Vagina (tissue), 2 donors: ENCODE measurements around the gene CD86. TPM values are rescaled to one million over a fixed set of nuclear protein-coding genes. Genes with fewer than 3 reads are reported as not detected.

Source experiments
- DNase-seq, 2 donors: peaks; one replicate each; pipeline ENCODE4 v3.0.0-alpha.2; 2017; ENCODE audit errors: extremely low spot score in 2 of 2
- H3K27ac ChIP-seq: fragments of 200-600 bp; sonication (generic); one replicate; pipeline ENCODE4 v1.5.1; 2019
- H3K27me3 ChIP-seq: fragments of 200-600 bp; sonication (generic); one replicate; pipeline ENCODE4 v1.5.1; 2019
- H3K36me3 ChIP-seq, 2 donors: fragments of 200-600 bp; sonication (generic); one replicate each; pipeline ENCODE4 v1.5.1; 2017 to 2019
- H3K4me1 ChIP-seq: fragments of 200-600 bp; sonication (generic); one replicate; pipeline ENCODE4 v1.5.1; 2019
- H3K4me3 ChIP-seq, 2 donors: fragments of 200-600 bp; sonication (generic); 1 replicate in 1 of 2; 2 replicates in 1 of 2; pipeline ENCODE4 v1.5.1; 2016 to 2019
- H3K9me3 ChIP-seq: fragments of 200-600 bp; sonication (generic); one replicate; pipeline ENCODE4 v1.5.1; 2019
- POLR2A ChIP-seq, 2 donors: fragments of 450-650 bp; IDR thresholded peaks; one replicate each; pipeline ENCODE4 v1.6.1; 2017; ENCODE audit warnings: antibody characterized with exemption in 2 of 2, mild to moderate bottlenecking in 2 of 2, moderate library complexity in 2 of 2
- POLR2AphosphoS5 ChIP-seq, 2 donors: sonication (generic); formaldehyde crosslinking; IDR thresholded peaks; one replicate each; pipeline ENCODE4 v1.9.0; 2017; ENCODE audit warnings: antibody characterized with exemption in 2 of 2, mild to moderate bottlenecking in 2 of 2, low read depth in 1 of 2; ENCODE audit not compliant: insufficient read depth in 1 of 2
- intact Hi-C: fragments of 100-400 bp; cut with DNase I; formaldehyde crosslinking; loops from one replicate; pipeline ENCODE4 v1.15.1; 2023
- total RNA-seq: library from RNA; depleted of rRNA; stranded (reverse); fragments of >200 nt; gene quantifications from one replicate; pipeline ENCODE4 v1.2.3, GENCODE V29; 2016
- TF ChIP-seq, protein P1 (sequence below), 3 experiments: fragments of 450-650 bp in 2 of 3; fragments of 200-600 bp in 1 of 3; sonication (generic) in 1 of 3; IDR thresholded peaks; one replicate each; pipeline ENCODE4 v1.5.1; 2017 to 2019; ENCODE audit warnings: antibody characterized with exemption in 3 of 3, mild to moderate bottlenecking in 2 of 3, moderate library complexity in 2 of 3

CD86 gene
- total RNA-seq, 1 donor from 2014 or later: 0.98 TPM

DNA sequence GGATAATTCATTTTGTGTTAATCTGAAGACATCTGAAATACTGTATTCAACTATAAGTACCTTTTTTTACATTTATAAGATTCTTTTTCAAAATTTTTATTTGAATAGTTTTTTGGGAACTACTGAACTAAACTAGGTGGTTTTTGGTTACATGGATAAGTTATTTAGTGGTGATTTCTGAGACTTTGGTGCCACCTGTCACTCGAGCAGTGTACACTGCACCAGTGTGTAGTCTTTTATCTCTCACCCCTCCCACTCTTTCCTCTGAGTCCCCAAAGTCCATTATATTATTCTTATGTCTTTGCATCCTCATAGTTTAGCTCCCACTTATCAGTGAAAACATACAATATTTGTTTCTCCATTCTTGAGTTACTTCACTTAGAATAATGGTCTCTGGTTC lies 57.6 kb downstream of the CD86 start:
- H3K36me3 ChIP-seq: no peaks in the 10 kb centered on the region
- no peak overlapping the region for H3K27ac ChIP-seq
- no peaks in the 10 kb centered on the region for H3K4me1 ChIP-seq
- H3K27me3 ChIP-seq: no peaks in the 10 kb centered on the region
- no peak for DNase-seq
- intact Hi-C loops: no loop called here
- H3K9me3 ChIP-seq: no peaks in the 10 kb centered on the region
- H3K4me3 ChIP-seq: no peak overlapping the region
- no peak for TF ChIP-seq POLR2AphosphoS5 (IDR thresholded peaks at IDR 0.05; ENCODE audit: insufficient read depth in 1 of 2, low read depth in 1 of 2)
- TF ChIP-seq, protein P1, sequence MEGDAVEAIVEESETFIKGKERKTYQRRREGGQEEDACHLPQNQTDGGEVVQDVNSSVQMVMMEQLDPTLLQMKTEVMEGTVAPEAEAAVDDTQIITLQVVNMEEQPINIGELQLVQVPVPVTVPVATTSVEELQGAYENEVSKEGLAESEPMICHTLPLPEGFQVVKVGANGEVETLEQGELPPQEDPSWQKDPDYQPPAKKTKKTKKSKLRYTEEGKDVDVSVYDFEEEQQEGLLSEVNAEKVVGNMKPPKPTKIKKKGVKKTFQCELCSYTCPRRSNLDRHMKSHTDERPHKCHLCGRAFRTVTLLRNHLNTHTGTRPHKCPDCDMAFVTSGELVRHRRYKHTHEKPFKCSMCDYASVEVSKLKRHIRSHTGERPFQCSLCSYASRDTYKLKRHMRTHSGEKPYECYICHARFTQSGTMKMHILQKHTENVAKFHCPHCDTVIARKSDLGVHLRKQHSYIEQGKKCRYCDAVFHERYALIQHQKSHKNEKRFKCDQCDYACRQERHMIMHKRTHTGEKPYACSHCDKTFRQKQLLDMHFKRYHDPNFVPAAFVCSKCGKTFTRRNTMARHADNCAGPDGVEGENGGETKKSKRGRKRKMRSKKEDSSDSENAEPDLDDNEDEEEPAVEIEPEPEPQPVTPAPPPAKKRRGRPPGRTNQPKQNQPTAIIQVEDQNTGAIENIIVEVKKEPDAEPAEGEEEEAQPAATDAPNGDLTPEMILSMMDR (IDR thresholded peaks at IDR 0.05): no peak
- TF ChIP-seq POLR2A (IDR thresholded peaks at IDR 0.05): no peak

DNA sequence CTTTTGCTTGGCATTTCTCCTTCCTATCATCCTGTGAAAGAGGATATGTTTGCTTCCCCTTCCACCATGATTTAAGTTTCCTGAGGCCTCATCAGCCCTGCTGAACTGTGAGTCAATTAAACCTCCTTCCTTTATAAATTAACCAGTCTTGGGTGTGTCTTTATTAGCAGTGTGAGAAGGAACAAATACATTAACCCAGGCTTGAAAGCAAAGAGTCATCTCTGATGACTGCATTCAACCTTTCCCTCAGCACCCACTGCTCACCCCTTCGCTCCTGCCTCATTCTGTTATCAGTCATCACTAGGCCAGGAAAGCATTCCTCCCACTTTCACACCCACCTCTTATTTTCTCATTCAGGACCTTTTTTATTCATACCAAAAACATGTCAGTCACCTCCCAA lies 68.7 kb downstream of the CD86 start:
- H3K4me1 ChIP-seq: no peaks in the 10 kb centered on the region
- H3K27me3 ChIP-seq: no peaks in the 10 kb centered on the region
- TF ChIP-seq POLR2AphosphoS5 (IDR thresholded peaks at IDR 0.05; ENCODE audit: insufficient read depth in 1 of 2, low read depth in 1 of 2) (no peak), POLR2A (IDR thresholded peaks at IDR 0.05) (no peak)
- TF ChIP-seq, protein P1 (IDR thresholded peaks at IDR 0.05): no peak
- no peak for DNase-seq
- no peak overlapping the region for H3K27ac ChIP-seq
- H3K9me3 ChIP-seq: no peaks in the 10 kb centered on the region
- H3K36me3 ChIP-seq: no peaks in the 10 kb centered on the region
- intact Hi-C loops: no loop called here
- no peak overlapping the region for H3K4me3 ChIP-seq

DNA sequence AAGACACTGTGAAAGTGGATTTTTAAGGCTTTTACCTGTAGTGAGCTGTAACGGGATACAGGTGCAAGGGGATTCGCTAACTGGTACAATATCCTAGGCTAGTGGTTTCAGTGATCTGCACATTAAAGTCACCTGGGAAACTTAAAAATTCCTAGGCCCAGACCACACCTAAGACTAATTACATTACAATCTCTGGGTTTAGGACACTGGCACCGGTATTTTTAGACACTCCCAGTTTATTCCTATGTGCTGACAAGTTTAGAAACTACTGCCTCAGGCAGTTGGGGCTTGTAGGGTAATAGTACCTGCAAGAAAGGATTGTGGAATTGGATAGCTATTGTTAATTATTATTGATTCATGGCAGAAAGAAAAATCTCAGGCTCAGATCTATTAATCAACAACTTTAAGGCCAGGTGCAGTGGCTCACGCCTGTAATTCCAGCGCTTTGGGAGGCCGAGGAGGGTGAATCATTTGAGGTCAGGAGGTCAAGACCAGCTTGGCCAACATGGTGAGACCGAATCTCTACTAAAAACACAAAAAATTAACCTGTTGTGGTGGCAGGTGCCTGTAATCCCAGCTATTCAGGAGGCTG lies 77.9 kb downstream of the CD86 start:
- Histone ChIP-seq H3K4me1 (no peaks in the 10 kb centered on the region), H3K36me3 (no peaks in the 10 kb centered on the region), H3K9me3 (no peaks in the 10 kb centered on the region), H3K27ac (no peak overlapping the region), H3K27me3 (no peaks in the 10 kb centered on the region), H3K4me3 (no peak overlapping the region)
- DNase-seq: no peak
- TF ChIP-seq, protein P1 (IDR thresholded peaks at IDR 0.05): no peak
- TF ChIP-seq POLR2A (IDR thresholded peaks at IDR 0.05) (no peak), POLR2AphosphoS5 (IDR thresholded peaks at IDR 0.05; ENCODE audit: insufficient read depth in 1 of 2, low read depth in 1 of 2) (no peak)
- intact Hi-C loops: no loop called here

DNA sequence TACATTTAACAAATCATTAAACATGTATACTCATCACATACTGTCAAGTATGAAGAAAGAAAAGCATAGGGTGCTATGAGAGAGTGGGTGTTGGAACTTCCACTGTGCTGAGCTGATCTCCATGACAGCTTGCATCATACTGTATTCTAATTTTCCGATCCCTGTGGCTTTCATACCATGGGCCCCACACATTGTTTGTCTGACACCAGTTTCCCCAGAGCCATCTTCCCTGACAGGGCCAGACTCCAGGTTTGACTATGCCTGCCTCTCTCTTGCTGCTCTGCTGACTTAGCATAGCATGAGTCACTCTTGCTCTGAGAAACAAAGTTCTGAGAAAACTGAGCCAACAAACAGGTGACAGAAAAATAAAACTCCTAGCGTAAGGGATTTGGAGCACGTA lies 91.3 kb downstream of the CD86 start:
- intact Hi-C loops: no loop called here
- H3K4me3 ChIP-seq: no peak overlapping the region
- no peak for DNase-seq
- no peaks in the 10 kb centered on the region for H3K9me3 ChIP-seq
- H3K27ac ChIP-seq: no peak overlapping the region
- H3K4me1 ChIP-seq: no peaks in the 10 kb centered on the region
- no peaks in the 10 kb centered on the region for H3K36me3 ChIP-seq
- H3K27me3 ChIP-seq: no peaks in the 10 kb centered on the region
- TF ChIP-seq, protein P1 (IDR thresholded peaks at IDR 0.05): no peak
- TF ChIP-seq POLR2AphosphoS5 (IDR thresholded peaks at IDR 0.05; ENCODE audit: insufficient read depth in 1 of 2, low read depth in 1 of 2) (no peak), POLR2A (IDR thresholded peaks at IDR 0.05) (no peak)

DNA sequence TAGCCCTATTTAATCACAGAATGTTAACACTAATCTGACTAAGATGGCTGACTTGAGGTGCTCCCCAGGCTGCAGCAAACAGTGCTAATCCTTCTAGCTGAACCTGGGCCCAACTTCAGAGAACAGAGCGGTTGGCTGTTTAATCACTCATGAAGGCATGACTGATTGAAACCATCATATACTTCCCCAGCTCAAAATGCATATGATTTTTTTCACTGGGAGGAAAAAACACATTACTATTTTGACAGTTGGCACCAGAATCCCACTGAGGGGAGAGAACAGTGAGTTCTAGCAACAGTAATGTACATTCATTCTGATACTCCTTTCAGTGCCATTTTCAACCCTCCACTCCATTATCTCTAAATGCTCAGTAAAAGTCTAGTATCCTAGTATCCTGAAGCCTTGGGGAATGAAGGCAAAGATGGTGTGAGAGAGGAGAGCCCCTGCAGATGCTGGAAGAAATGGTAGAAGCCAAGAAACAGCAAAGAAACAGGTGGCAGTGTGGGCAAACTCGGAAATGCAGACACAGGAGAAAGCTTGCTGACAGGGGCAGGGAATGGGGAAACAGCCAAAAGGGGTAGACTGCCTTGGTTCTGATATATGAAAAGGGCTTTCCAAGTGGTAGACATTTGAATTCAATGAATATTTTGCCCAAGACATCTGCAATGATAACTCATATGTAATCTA lies 93.9 kb downstream of the CD86 start:
- intact Hi-C loops: no loop called here
- Histone ChIP-seq H3K27me3 (no peaks in the 10 kb centered on the region), H3K27ac (no peak overlapping the region), H3K4me1 (no peaks in the 10 kb centered on the region), H3K4me3 (no peak overlapping the region), H3K36me3 (no peaks in the 10 kb centered on the region), H3K9me3 (no peaks in the 10 kb centered on the region)
- TF ChIP-seq, protein P1 (IDR thresholded peaks at IDR 0.05): no peak
- TF ChIP-seq POLR2A (IDR thresholded peaks at IDR 0.05) (no peak), POLR2AphosphoS5 (IDR thresholded peaks at IDR 0.05; ENCODE audit: insufficient read depth in 1 of 2, low read depth in 1 of 2) (no peak)
- no peak for DNase-seq
